Keratinocyte (primary cell): ENCODE results near the gene CRYGD.

Source experiments
- CTCF ChIP-seq, 3 experiments: IDR thresholded peaks in 1 of 3; conservative IDR thresholded peaks in 1 of 3; optimal IDR thresholded peaks in 1 of 3; 2 replicates in 2 of 3; 3 replicates in 1 of 3; pipeline versions ENCODE3 to v1.5.1; 2011; ENCODE audit warnings: low read length in 3 of 3, mild to moderate bottlenecking in 3 of 3, moderate library complexity in 2 of 3, control low read depth in 1 of 3, inconsistent platforms in 1 of 3; ENCODE audit not compliant: insufficient read depth in 2 of 3; ENCODE audit errors: extremely low read depth in 1 of 3
- EZH2 ChIP-seq: IDR thresholded peaks from one replicate; pipeline ENCODE4 v1.6.1; 2012; ENCODE audit warnings: inconsistent platforms, mild to moderate bottlenecking, low read length, moderate library complexity

- TF ChIP-seq CTCF (optimal IDR thresholded peaks at IDR 0.05 in 1 of 3, IDR thresholded peaks at IDR 0.05 in 1 of 3, conservative IDR thresholded peaks at IDR 0.05 in 1 of 3; ENCODE audit: extremely low read depth in 1 of 3, insufficient read depth in 2 of 3, low read length in 3 of 3) (no peak), EZH2 (no peak)
Measured at GRCh38 chr2:208163489-208163888, 39.2 kb upstream of the CRYGD start, which contains the start of gene CRYGA.
